Measurements from ENCODE around the gene XRN2. TPM values are rescaled to one million over a fixed set of nuclear protein-coding genes. Genes with fewer than 3 reads are reported as not detected.

Gene XRN2
- total RNA-seq, 5 donors from 2014 or later (not counting 1 experiment from before 2014, with no cell fraction given), result 46.3 to 62.0 (median 49.7) TPM

GRCh38 chr20:21265261-21266190 lies 37.6 kb upstream of the XRN2 start:
- DNase-seq, result no peak
- ChIA-PET POLR2A (no interaction called here), CTCF (no interaction called here)
- Mint-ChIP-seq H3K9me3 (no peaks in the 10 kb centered on the region), H3K36me3 (no peaks in the 10 kb centered on the region), H3K4me3 (no peak overlapping the region), H3K4me1 (no peaks in the 10 kb centered on the region), H3K27ac (no peak overlapping the region), H3K27me3 (peaks cover 4 to 23% of the 10 kb centered on the region in 2 donors)
- WGBS (ENCODE audit: insufficient coverage), result 69% methylated on average over 13 of the region's 15 CpGs
- Histone ChIP-seq H3K36me3 (ENCODE audit: control insufficient read depth in 2 of 2, extremely low read depth in 1 of 2, insufficient read depth in 1 of 2, low read length in 1 of 2) (no peaks in the 10 kb centered on the region), H3K4me3 (ENCODE audit: control insufficient read depth in 1 of 2, extremely low read depth in 1 of 2, low read length in 1 of 2) (no peak overlapping the region), H3K4me1 (ENCODE audit: control insufficient read depth in 1 of 2, extremely low read depth in 1 of 2, insufficient read depth in 2 of 2, low read length in 2 of 2) (no peaks in the 10 kb centered on the region), H3K9me3 (no peaks in the 10 kb centered on the region), H3K27ac (ENCODE audit: low read length) (no peak overlapping the region), H3K27me3 (replicated peaks in 1 of 2; ENCODE audit: control insufficient read depth in 2 of 2, extremely low read depth in 1 of 2, insufficient read depth in 2 of 2, low read length in 1 of 2) (peaks cover 0 to 15% of the 10 kb centered on the region in 2 experiments)
- ATAC-seq (replicated peaks in 1 of 4), result no peak

GRCh38 chr20:21266191-21266536 lies 37.0 kb upstream of the XRN2 start:
- DNase-seq, result no peak
- Mint-ChIP-seq H3K36me3 (no peaks in the 10 kb centered on the region), H3K27me3 (peaks cover 4 to 29% of the 10 kb centered on the region in 2 donors), H3K4me3 (no peak overlapping the region), H3K27ac (no peak overlapping the region), H3K4me1 (no peaks in the 10 kb centered on the region), H3K9me3 (no peaks in the 10 kb centered on the region)
- CTCF ChIA-PET, result no interaction called here
- Histone ChIP-seq H3K27ac (ENCODE audit: low read length) (no peak overlapping the region), H3K4me1 (ENCODE audit: control insufficient read depth in 1 of 2, extremely low read depth in 1 of 2, insufficient read depth in 2 of 2, low read length in 2 of 2) (no peaks in the 10 kb centered on the region), H3K4me3 (ENCODE audit: control insufficient read depth in 1 of 2, extremely low read depth in 1 of 2, low read length in 1 of 2) (no peak overlapping the region), H3K9me3 (no peaks in the 10 kb centered on the region), H3K27me3 (replicated peaks in 1 of 2; ENCODE audit: control insufficient read depth in 2 of 2, extremely low read depth in 1 of 2, insufficient read depth in 2 of 2, low read length in 1 of 2) (peaks cover 0 to 15% of the 10 kb centered on the region in 2 experiments), H3K36me3 (ENCODE audit: control insufficient read depth in 2 of 2, extremely low read depth in 1 of 2, insufficient read depth in 1 of 2, low read length in 1 of 2) (no peaks in the 10 kb centered on the region)
- ATAC-seq (replicated peaks in 1 of 4), result no peak
- POLR2A ChIA-PET, result no interaction called here
- 98% methylated on average over 5 of the region's 5 CpGs for WGBS (ENCODE audit: insufficient coverage)

GRCh38 chr20:21269772-21270171 lies 33.4 kb upstream of the XRN2 start:
- Mint-ChIP-seq H3K9me3 (peaks cover 0 to 4% (median 0%) of the 10 kb centered on the region in 3 donors), H3K4me1 (no peaks in the 10 kb centered on the region), H3K36me3 (no peaks in the 10 kb centered on the region), H3K27ac (no peak overlapping the region), H3K4me3 (no peak overlapping the region), H3K27me3 (peaks cover 19 to 36% of the 10 kb centered on the region in 2 donors)
- Histone ChIP-seq H3K9me3 (no peaks in the 10 kb centered on the region), H3K36me3 (ENCODE audit: control insufficient read depth in 2 of 2, extremely low read depth in 1 of 2, insufficient read depth in 1 of 2, low read length in 1 of 2) (no peaks in the 10 kb centered on the region), H3K4me3 (ENCODE audit: control insufficient read depth in 1 of 2, extremely low read depth in 1 of 2, low read length in 1 of 2) (no peak overlapping the region), H3K27ac (ENCODE audit: low read length) (no peak overlapping the region), H3K27me3 (replicated peaks in 1 of 2; ENCODE audit: control insufficient read depth in 2 of 2, extremely low read depth in 1 of 2, insufficient read depth in 2 of 2, low read length in 1 of 2) (peaks cover 4 to 27% of the 10 kb centered on the region in 2 experiments), H3K4me1 (ENCODE audit: control insufficient read depth in 1 of 2, extremely low read depth in 1 of 2, insufficient read depth in 2 of 2, low read length in 2 of 2) (no peaks in the 10 kb centered on the region)
- DNase-seq, result no peak
- WGBS (ENCODE audit: insufficient coverage), result no CpG with 5 or more reads among the region's 2 CpGs
- ChIA-PET POLR2A (no interaction called here), CTCF (no interaction called here)
- ATAC-seq (replicated peaks in 1 of 4), result no peak

- no peaks in the 10 kb centered on the region for H3K36me3 Mint-ChIP-seq
- no peaks in the 10 kb centered on the region for H3K4me1 Mint-ChIP-seq
- H3K36me3 ChIP-seq (ENCODE audit: control insufficient read depth in 2 of 2, extremely low read depth in 1 of 2, insufficient read depth in 1 of 2, low read length in 1 of 2), result no peaks in the 10 kb centered on the region
- peaks cover 4 to 21% of the 10 kb centered on the region in 2 experiments for H3K27me3 ChIP-seq (replicated peaks in 1 of 2; ENCODE audit: control insufficient read depth in 2 of 2, extremely low read depth in 1 of 2, insufficient read depth in 2 of 2, low read length in 1 of 2)
- no peak overlapping the region for H3K4me3 Mint-ChIP-seq
- H3K27me3 Mint-ChIP-seq, result peaks cover 24 to 32% of the 10 kb centered on the region in 2 donors
- H3K27ac ChIP-seq (ENCODE audit: low read length), result no peak overlapping the region
- ATAC-seq (replicated peaks in 1 of 4), result no peak
- peaks cover 0 to 4% (median 0%) of the 10 kb centered on the region in 3 donors for H3K9me3 Mint-ChIP-seq
- WGBS (ENCODE audit: insufficient coverage), result 91% methylated on average over 5 of the region's 8 CpGs
- no peak overlapping the region for H3K4me3 ChIP-seq (ENCODE audit: control insufficient read depth in 1 of 2, extremely low read depth in 1 of 2, low read length in 1 of 2)
- POLR2A ChIA-PET, result no interaction called here
- no peak overlapping the region for H3K27ac Mint-ChIP-seq
- no peaks in the 10 kb centered on the region for H3K4me1 ChIP-seq (ENCODE audit: control insufficient read depth in 1 of 2, extremely low read depth in 1 of 2, insufficient read depth in 2 of 2, low read length in 2 of 2)
- DNase-seq, result no peak
- H3K9me3 ChIP-seq, result no peaks in the 10 kb centered on the region
- CTCF ChIA-PET, result no interaction called here
Measured at GRCh38 chr20:21270806-21271205, 32.3 kb upstream of the XRN2 start.

GRCh38 chr20:21272279-21272678 lies 30.9 kb upstream of the XRN2 start:
- no peak for DNase-seq
- H3K4me1 Mint-ChIP-seq, result no peaks in the 10 kb centered on the region
- Histone ChIP-seq H3K9me3 (no peaks in the 10 kb centered on the region), H3K27me3 (replicated peaks in 1 of 2; ENCODE audit: control insufficient read depth in 2 of 2, extremely low read depth in 1 of 2, insufficient read depth in 2 of 2, low read length in 1 of 2) (peaks cover 4 to 26% of the 10 kb centered on the region in 2 experiments), H3K4me1 (ENCODE audit: control insufficient read depth in 1 of 2, extremely low read depth in 1 of 2, insufficient read depth in 2 of 2, low read length in 2 of 2) (no peaks in the 10 kb centered on the region), H3K27ac (ENCODE audit: low read length) (no peak overlapping the region), H3K36me3 (ENCODE audit: control insufficient read depth in 2 of 2, extremely low read depth in 1 of 2, insufficient read depth in 1 of 2, low read length in 1 of 2) (no peaks in the 10 kb centered on the region), H3K4me3 (ENCODE audit: control insufficient read depth in 1 of 2, extremely low read depth in 1 of 2, low read length in 1 of 2) (no peak overlapping the region)
- ChIA-PET POLR2A (interaction anchor here in 1 of 2 donors (0.6 kb wide), 1 partner anchor 1268 kb away, joined by 13 read pairs; no protein-coding TSS in a partner anchor), CTCF (no interaction called here)
- no peak overlapping the region for H3K27ac Mint-ChIP-seq
- peaks cover 0 to 4% (median 0%) of the 10 kb centered on the region in 3 donors for H3K9me3 Mint-ChIP-seq
- no peaks in the 10 kb centered on the region for H3K36me3 Mint-ChIP-seq
- H3K27me3 Mint-ChIP-seq, result peaks cover 24 to 32% of the 10 kb centered on the region in 2 donors
- H3K4me3 Mint-ChIP-seq, result no peak overlapping the region
- no peak for ATAC-seq (replicated peaks in 1 of 4)

- H3K36me3 ChIP-seq (ENCODE audit: control insufficient read depth in 2 of 2, extremely low read depth in 1 of 2, insufficient read depth in 1 of 2, low read length in 1 of 2), result no peaks in the 10 kb centered on the region
- Mint-ChIP-seq H3K36me3 (no peaks in the 10 kb centered on the region), H3K4me1 (no peaks in the 10 kb centered on the region), H3K9me3 (peaks cover 0 to 4% (median 0%) of the 10 kb centered on the region in 3 donors), H3K4me3 (no peak overlapping the region), H3K27me3 (peaks cover 24 to 32% of the 10 kb centered on the region in 2 donors), H3K27ac (no peak overlapping the region)
- DNase-seq (no peak), ATAC-seq (replicated peaks in 1 of 4) (no peak)
- ChIA-PET POLR2A (interaction anchor here in 1 of 2 donors (0.6 kb wide), 1 partner anchor 1268 kb away, joined by 13 read pairs; no protein-coding TSS in a partner anchor), CTCF (no interaction called here)
- whole genome bisulfite sequencing (ENCODE audit: insufficient coverage), result 80% methylated on average over 1 of the region's 3 CpGs
- peaks cover 4 to 27% of the 10 kb centered on the region in 2 experiments for H3K27me3 ChIP-seq (replicated peaks in 1 of 2; ENCODE audit: control insufficient read depth in 2 of 2, extremely low read depth in 1 of 2, insufficient read depth in 2 of 2, low read length in 1 of 2)
- H3K4me1 ChIP-seq (ENCODE audit: control insufficient read depth in 1 of 2, extremely low read depth in 1 of 2, insufficient read depth in 2 of 2, low read length in 2 of 2), result no peaks in the 10 kb centered on the region
- no peak overlapping the region for H3K27ac ChIP-seq (ENCODE audit: low read length)
- no peaks in the 10 kb centered on the region for H3K9me3 ChIP-seq
- no peak overlapping the region for H3K4me3 ChIP-seq (ENCODE audit: control insufficient read depth in 1 of 2, extremely low read depth in 1 of 2, low read length in 1 of 2)
Measured at GRCh38 chr20:21272679-21273078, 30.5 kb upstream of the XRN2 start.

All from T-cell (primary cell).